Upper lobe of left lung (tissue), 4 donors: Measurements from ENCODE around the gene SV2C.
"Not testable (repeated sequence)": the region's sequence is repeated elsewhere in the genome, so short reads cannot be mapped to it uniquely, and the experiment has no call there.

Experiments
- CTCF ChIP-seq, 6 experiments: fragments of 450-650 bp in 4 of 6; fragments of 200-600 bp in 2 of 6; sonication (generic) in 2 of 6; IDR thresholded peaks; one replicate each; pipeline ENCODE4 v1.5.1; 2016 to 2019; ENCODE audit warnings: antibody characterized with exemption in 6 of 6
- POLR2AphosphoS5 ChIP-seq, 2 donors: sonication (generic); formaldehyde crosslinking; IDR thresholded peaks; one replicate each; pipeline ENCODE4 v1.5.1; 2017; ENCODE audit warnings: antibody characterized with exemption in 2 of 2

GRCh38 chr5:76037736-76038151 is 45.4 kb upstream of the SV2C start:
- not testable (repeated sequence) for TF ChIP-seq CTCF, POLR2AphosphoS5 (IDR thresholded peaks at IDR 0.05)
